Measurements from ENCODE around the gene SORT1.
A peak's percentile ranks its signal among the peaks of the same experiment; 100 is the strongest.
"Not testable (repeated sequence)": the region's sequence is repeated elsewhere in the genome, so short reads cannot be mapped to it uniquely, and the experiment has no call there.

Gene SORT1

DNA sequence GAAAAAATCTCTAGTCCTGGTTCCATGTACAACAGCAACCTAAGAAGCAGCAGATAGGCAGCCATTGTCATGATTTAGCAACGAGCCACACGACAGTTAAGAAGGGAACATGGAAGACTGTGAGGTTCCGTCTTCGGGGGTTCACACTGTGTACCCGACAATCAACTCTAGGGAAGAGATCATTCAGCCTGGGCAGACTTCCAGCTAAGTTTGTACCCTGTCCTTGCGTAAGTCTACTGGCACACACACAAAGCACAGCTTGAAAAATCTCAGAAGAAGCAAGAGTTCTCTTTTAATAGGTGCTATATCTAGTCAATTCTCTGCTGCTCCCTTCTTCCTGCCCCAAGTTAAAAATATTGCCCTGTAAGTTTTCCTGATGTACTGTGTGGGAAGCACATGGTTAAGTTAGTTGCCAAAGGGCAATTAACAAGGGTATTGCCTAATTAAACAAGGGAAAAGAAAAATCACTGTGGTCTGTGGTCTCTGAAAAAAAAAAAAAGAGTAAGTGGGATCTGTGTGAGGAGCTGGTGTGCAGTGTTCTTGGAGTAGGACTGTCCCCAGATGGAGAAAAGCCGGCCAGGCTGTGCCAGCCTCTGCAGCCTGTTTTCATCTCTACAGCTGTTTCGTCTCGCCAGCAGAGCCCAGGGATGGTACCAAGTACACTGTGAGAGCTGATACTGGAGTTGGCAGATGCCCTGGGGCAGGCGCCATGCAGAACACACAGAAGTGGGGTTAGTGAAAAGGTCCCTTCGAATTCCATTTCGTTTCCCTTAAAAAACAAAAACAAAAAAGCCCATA is 84.5 kb downstream of the SORT1 start:
- H3K4me3 ChIP-seq (ENCODE audit: control insufficient read depth, low read depth, low read length) = no peak overlapping the region
- TF ChIP-seq CTCF (conservative IDR thresholded peaks at IDR 0.05; ENCODE audit: control insufficient read depth, insufficient read depth, low read depth, low read length) = no peak
- peak; percentile 34 for DNase-seq (ENCODE audit: low read depth)

- no peak for TF ChIP-seq CTCF (conservative IDR thresholded peaks at IDR 0.05; ENCODE audit: control insufficient read depth, insufficient read depth, low read depth, low read length)
- H3K4me3 ChIP-seq (ENCODE audit: control insufficient read depth, low read depth, low read length) = no peak overlapping the region
- DNase-seq (ENCODE audit: low read depth) = no peak
These were observed 85.5 kb downstream of the SORT1 start for GRCh38 chr1:109312246-109312645.

DNA sequence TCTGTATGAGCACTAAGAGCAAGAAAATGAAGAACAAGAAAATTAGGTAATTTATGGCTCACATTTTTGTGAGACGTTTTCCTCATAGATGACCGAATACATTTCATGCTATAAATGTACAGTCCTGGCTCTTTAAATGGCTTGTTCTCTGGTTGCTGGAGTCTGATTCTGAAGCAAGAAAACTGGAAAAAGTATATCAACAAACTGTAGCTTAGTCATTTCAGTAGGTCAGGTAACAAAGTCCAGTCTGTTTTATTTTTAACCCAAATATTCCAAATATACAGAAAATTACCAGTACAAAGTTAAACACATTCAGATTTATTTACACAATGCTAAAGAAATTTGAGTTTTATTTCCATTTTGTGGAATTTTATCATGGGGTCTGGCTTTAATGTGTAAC is 88.4 kb downstream of the SORT1 start:
- no peak for TF ChIP-seq CTCF (conservative IDR thresholded peaks at IDR 0.05; ENCODE audit: control insufficient read depth, insufficient read depth, low read depth, low read length)
- H3K4me3 ChIP-seq (ENCODE audit: control insufficient read depth, low read depth, low read length) = no peak overlapping the region
- DNase-seq (ENCODE audit: low read depth) = no peak

DNA sequence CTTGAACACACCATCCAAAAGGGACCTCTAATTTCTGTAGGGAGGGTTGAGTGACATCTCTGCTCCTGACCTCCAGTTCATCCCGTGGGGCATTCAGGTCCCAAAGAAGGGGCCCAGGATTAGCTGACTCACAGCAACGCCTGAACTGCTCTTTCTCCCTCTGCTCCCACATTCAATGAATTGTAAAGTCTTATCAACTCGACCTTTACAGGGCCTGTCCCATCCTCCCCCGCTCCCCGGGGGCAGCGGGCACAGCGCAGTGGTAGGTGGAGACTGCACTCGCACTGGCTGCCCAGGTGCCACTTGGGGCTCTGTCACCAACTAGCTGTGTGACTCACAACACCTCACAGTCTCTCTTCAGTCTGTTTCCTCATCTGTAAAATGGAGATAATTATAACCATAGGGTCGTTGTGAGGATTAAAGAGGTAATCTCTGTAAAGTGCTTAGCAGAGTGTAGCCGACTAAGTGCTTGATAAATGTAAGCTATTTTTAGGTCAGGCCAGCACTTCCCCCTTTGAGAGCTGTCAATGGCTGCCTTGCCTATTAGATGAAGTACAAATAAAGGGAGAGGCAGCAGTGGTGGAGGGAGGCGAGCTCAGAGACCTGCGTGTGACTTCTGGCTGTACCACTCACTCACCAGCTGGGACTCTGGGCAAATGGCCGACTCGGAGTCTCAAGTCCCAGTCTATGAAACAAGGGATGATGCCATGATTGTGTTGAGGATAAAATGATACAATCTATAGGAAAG is 90.3 kb downstream of the SORT1 start:
- H3K4me3 ChIP-seq (ENCODE audit: control insufficient read depth, low read depth, low read length) = no peak overlapping the region
- TF ChIP-seq CTCF (conservative IDR thresholded peaks at IDR 0.05; ENCODE audit: control insufficient read depth, insufficient read depth, low read depth, low read length) = no peak
- no peak for DNase-seq (ENCODE audit: low read depth)

DNA sequence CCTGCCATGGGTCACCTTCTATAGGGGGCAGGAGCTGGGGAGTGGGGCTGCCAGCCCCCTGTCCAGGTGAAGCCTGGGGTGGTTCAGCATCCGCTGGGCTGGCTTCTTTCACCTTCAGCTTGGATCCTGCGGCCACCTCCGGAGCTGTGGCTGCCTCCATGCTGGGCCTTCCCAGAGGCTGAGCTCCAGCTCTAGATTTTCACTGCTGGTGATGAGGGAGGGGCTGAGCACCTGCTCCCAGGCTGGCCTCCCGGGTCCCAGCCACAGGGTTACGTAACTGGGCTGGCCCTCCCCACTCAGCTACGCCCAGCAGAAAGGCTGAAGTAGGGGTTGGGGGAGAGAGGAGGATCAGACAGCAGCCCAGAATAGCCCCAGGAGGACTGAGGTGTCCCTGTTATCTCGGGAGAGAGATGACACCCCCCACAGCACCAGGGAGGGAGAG is 90.9 kb downstream of the SORT1 start, which contains the start of gene MYBPHL:
Gene MYBPHL (minus strand): TSS at position 180 of the 442 bp plus-strand sequence. CDS start 20 bp downstream, at position 160.
- TF ChIP-seq CTCF (conservative IDR thresholded peaks at IDR 0.05; ENCODE audit: control insufficient read depth, insufficient read depth, low read depth, low read length) = no peak
- no peak for DNase-seq (ENCODE audit: low read depth)
- no peak within 1 kb of the TSS for H3K4me3 ChIP-seq (ENCODE audit: control insufficient read depth, low read depth, low read length)

DNA sequence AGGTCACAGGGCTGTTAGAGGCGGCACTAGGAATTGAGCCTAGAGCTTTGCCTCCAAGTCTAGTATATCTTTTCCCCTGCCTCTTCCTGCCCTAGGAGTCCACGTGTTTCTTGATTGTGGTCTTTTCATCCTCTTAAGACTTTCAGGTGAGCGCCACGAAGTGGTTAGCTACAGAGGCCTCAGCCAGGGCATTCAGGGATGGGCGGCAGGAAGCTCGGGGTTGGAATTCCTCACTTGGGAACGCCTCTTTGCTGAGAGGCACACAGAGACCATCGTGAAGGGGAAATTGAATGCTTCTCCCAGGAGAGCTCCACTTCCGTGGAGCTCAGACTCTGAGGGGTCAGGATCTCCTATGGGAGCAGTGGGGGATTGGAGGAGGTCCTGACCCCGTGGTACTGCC is 91.7 kb downstream of the SORT1 start:
- not testable (repeated sequence) for H3K4me3 ChIP-seq (ENCODE audit: control insufficient read depth, low read depth, low read length); DNase-seq (ENCODE audit: low read depth)

All from fibroblast of mammary gland (primary cell).